ENCODE measurements around the gene GPR180.

GPR180 gene

GRCh38 chr13:94667190-94667589 is 65.5 kb downstream of the GPR180 start:
- Histone ChIP-seq H3K27me3 (ENCODE audit: insufficient read depth, low read length, poor library complexity) (no peaks in the 10 kb centered on the region), H3K9ac (ENCODE audit: low read depth, low read length) (no peak overlapping the region), H3K36me3 (ENCODE audit: insufficient read depth, low read length) (no peaks in the 10 kb centered on the region), H4K20me1 (ENCODE audit: insufficient read depth, low read length) (no peaks in the 10 kb centered on the region), H3K79me2 (ENCODE audit: insufficient read depth, low read length) (no peaks in the 10 kb centered on the region), H3K4me2 (ENCODE audit: insufficient read depth, low read length) (no peak overlapping the region), H3K9me3 (ENCODE audit: insufficient read depth, low read length, severe bottlenecking) (no peaks in the 10 kb centered on the region), H3K4me3 (ENCODE audit: low read depth in 1 of 2, low read length in 2 of 2) (no peak overlapping the region), H3K27ac (ENCODE audit: low read length) (no peak overlapping the region), H3K4me1 (ENCODE audit: insufficient read depth, low read length) (no peaks in the 10 kb centered on the region), H2AFZ (ENCODE audit: low read depth, low read length) (no peak overlapping the region)
- DNase-seq (no peak), ATAC-seq (ENCODE audit: insufficient read depth, low read depth) (no peak)
- TF ChIP-seq, protein P1, sequence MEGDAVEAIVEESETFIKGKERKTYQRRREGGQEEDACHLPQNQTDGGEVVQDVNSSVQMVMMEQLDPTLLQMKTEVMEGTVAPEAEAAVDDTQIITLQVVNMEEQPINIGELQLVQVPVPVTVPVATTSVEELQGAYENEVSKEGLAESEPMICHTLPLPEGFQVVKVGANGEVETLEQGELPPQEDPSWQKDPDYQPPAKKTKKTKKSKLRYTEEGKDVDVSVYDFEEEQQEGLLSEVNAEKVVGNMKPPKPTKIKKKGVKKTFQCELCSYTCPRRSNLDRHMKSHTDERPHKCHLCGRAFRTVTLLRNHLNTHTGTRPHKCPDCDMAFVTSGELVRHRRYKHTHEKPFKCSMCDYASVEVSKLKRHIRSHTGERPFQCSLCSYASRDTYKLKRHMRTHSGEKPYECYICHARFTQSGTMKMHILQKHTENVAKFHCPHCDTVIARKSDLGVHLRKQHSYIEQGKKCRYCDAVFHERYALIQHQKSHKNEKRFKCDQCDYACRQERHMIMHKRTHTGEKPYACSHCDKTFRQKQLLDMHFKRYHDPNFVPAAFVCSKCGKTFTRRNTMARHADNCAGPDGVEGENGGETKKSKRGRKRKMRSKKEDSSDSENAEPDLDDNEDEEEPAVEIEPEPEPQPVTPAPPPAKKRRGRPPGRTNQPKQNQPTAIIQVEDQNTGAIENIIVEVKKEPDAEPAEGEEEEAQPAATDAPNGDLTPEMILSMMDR (IDR thresholded peaks at IDR 0.05; ENCODE audit: borderline replicate concordance, extremely low read depth, low read length, poor library complexity, severe bottlenecking), result no peak
- TF ChIP-seq EZH2 (IDR thresholded peaks at IDR 0.05; ENCODE audit: borderline replicate concordance, low read depth, low read length, severe bottlenecking), result no peak

DNA sequence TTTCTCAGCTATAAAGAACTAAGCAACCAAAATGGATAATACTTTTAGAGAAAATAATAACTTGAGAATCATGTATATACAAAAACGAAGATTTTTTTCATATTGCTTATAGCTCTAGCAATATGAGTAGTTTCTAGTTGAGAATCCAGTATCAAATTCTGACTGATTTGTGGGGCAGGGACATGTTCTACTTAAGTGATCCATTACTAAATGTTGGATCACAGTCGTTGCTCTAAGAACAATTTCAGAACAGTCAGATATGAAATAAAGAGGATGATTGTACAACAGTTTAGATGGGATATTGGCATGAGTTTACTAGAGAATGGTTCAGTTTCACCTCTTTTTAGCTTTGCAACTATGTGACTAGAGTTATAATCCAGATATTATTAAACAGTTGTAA is 70.7 kb downstream of the GPR180 start:
- no peaks in the 10 kb centered on the region for H3K9me3 ChIP-seq (ENCODE audit: insufficient read depth, low read length, severe bottlenecking)
- ATAC-seq (ENCODE audit: insufficient read depth, low read depth) (no peak), DNase-seq (no peak)
- H3K79me2 ChIP-seq (ENCODE audit: insufficient read depth, low read length), result no peaks in the 10 kb centered on the region
- no peaks in the 10 kb centered on the region for H3K4me1 ChIP-seq (ENCODE audit: insufficient read depth, low read length)
- no peak overlapping the region for H3K4me3 ChIP-seq (ENCODE audit: low read depth in 1 of 2, low read length in 2 of 2)
- no peak overlapping the region for H3K4me2 ChIP-seq (ENCODE audit: insufficient read depth, low read length)
- H3K36me3 ChIP-seq (ENCODE audit: insufficient read depth, low read length), result no peaks in the 10 kb centered on the region
- peaks cover under 1% of the 10 kb centered on the region for H3K27me3 ChIP-seq (ENCODE audit: insufficient read depth, low read length, poor library complexity)
- H4K20me1 ChIP-seq (ENCODE audit: insufficient read depth, low read length), result no peaks in the 10 kb centered on the region
- no peak for TF ChIP-seq EZH2 (IDR thresholded peaks at IDR 0.05; ENCODE audit: borderline replicate concordance, low read depth, low read length, severe bottlenecking)
- TF ChIP-seq, protein P1 (IDR thresholded peaks at IDR 0.05; ENCODE audit: borderline replicate concordance, extremely low read depth, low read length, poor library complexity, severe bottlenecking), result no peak
- H3K9ac ChIP-seq (ENCODE audit: low read depth, low read length), result no peak overlapping the region
- H3K27ac ChIP-seq (ENCODE audit: low read length), result no peak overlapping the region
- no peak overlapping the region for H2AFZ ChIP-seq (ENCODE audit: low read depth, low read length)

DNA sequence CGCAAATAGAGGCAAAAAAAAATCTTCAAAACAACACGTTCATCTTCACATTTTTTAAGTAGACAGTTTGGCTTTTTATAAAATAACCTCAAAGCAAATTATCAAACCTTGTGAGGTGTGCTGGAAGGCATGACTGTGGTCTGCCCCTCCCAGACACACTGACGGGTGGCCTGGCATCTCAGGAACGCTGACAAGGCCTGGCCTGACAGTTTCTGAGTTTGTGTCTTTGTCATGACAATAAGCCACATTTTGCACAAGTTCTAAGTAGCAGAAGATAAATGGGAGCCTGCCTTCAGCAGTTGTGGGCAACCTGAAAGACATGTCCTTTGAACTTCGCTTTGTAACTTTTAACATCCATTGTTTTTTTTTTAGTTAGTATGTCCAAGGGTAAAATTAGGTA is 72.2 kb downstream of the GPR180 start:
- no peak overlapping the region for H3K27ac ChIP-seq (ENCODE audit: low read length)
- H4K20me1 ChIP-seq (ENCODE audit: insufficient read depth, low read length), result no peaks in the 10 kb centered on the region
- no peak overlapping the region for H3K9ac ChIP-seq (ENCODE audit: low read depth, low read length)
- no peak overlapping the region for H3K4me2 ChIP-seq (ENCODE audit: insufficient read depth, low read length)
- H3K4me1 ChIP-seq (ENCODE audit: insufficient read depth, low read length), result no peaks in the 10 kb centered on the region
- TF ChIP-seq, protein P1 (IDR thresholded peaks at IDR 0.05; ENCODE audit: borderline replicate concordance, extremely low read depth, low read length, poor library complexity, severe bottlenecking), result no peak
- no peak for TF ChIP-seq EZH2 (IDR thresholded peaks at IDR 0.05; ENCODE audit: borderline replicate concordance, low read depth, low read length, severe bottlenecking)
- no peaks in the 10 kb centered on the region for H3K79me2 ChIP-seq (ENCODE audit: insufficient read depth, low read length)
- H3K36me3 ChIP-seq (ENCODE audit: insufficient read depth, low read length), result no peaks in the 10 kb centered on the region
- ATAC-seq (ENCODE audit: insufficient read depth, low read depth) (no peak), DNase-seq (no peak)
- H3K9me3 ChIP-seq (ENCODE audit: insufficient read depth, low read length, severe bottlenecking), result no peaks in the 10 kb centered on the region
- no peak overlapping the region for H2AFZ ChIP-seq (ENCODE audit: low read depth, low read length)
- H3K27me3 ChIP-seq (ENCODE audit: insufficient read depth, low read length, poor library complexity), result peaks cover 2% of the 10 kb centered on the region
- no peak overlapping the region for H3K4me3 ChIP-seq (ENCODE audit: low read depth in 1 of 2, low read length in 2 of 2)
